Heart left ventricle (tissue), 13 donors: ENCODE results near the gene FURIN.

ENCODE experiments used
- POLR2A ChIP-seq, 2 donors: fragments of 450-650 bp; IDR thresholded peaks; one replicate each; pipeline ENCODE4 v1.6.1; 2017; ENCODE audit warnings: antibody characterized with exemption in 2 of 2, mild to moderate bottlenecking in 2 of 2, moderate library complexity in 2 of 2
- TF ChIP-seq, protein P1 (sequence below), 12 donors: fragments of 200-600 bp; sonication (generic) in 4 of 12; IDR thresholded peaks; one replicate each; pipeline versions ENCODE4 v1.5.0 to v1.8.0; 2018 to 2022; ENCODE audit warnings: antibody characterized with exemption in 12 of 12, mild to moderate bottlenecking in 5 of 12
- donor health status: ischemic (EF 13 %, LVEDD 7.1; RV severe dilation, severe dysfunction).
- donor health status: DM: no; HTN: yes; CAD: no.
- donor health status: DM: no; HTN: no; CAD: no.
- donor health status: ischemic (EF 25% LVEDD 6.9; RV normal size, moderate dysfunction).
- donor health status: ischemic (EF 25% LVEDD 5.7; RV mildly dilated, moderate dysfunction).
- donor health status: ischemic (EF 35%, LVEDD 5.7; RV mildly dilated, moderate dysfunction).
- donor health status: nonischemic (EF 11% LVEDD 7.7; RV severe dilation, severe dysfunction).
- donor health status: DM: yes; HTN: yes; CAD: no.
- donor health status: PGD.
- donor health status: ischemic (EF 29% LVEDD 5.4; RV normal size, mild dysfunction).
- donor health status: nonischemic (EF 23%, LVEDD 6.1; RV moderate dilation, normal function).

- TF ChIP-seq, protein P1, sequence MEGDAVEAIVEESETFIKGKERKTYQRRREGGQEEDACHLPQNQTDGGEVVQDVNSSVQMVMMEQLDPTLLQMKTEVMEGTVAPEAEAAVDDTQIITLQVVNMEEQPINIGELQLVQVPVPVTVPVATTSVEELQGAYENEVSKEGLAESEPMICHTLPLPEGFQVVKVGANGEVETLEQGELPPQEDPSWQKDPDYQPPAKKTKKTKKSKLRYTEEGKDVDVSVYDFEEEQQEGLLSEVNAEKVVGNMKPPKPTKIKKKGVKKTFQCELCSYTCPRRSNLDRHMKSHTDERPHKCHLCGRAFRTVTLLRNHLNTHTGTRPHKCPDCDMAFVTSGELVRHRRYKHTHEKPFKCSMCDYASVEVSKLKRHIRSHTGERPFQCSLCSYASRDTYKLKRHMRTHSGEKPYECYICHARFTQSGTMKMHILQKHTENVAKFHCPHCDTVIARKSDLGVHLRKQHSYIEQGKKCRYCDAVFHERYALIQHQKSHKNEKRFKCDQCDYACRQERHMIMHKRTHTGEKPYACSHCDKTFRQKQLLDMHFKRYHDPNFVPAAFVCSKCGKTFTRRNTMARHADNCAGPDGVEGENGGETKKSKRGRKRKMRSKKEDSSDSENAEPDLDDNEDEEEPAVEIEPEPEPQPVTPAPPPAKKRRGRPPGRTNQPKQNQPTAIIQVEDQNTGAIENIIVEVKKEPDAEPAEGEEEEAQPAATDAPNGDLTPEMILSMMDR (IDR thresholded peaks at IDR 0.05): no peak
- no peak for TF ChIP-seq POLR2A (IDR thresholded peaks at IDR 0.05)
Measured at GRCh38 chr15:90837094-90837493, 31.3 kb upstream of the FURIN start.
